GM12878 (cell line): Measurements from ENCODE around the gene KIF18A. TPM values are rescaled to one million over a fixed set of nuclear protein-coding genes. Genes with fewer than 3 reads are reported as not detected.

Experiments
- ATAC-seq: fragments of 200-7000 bp; cut with Tn5 transposase; 3 replicates; pipeline ENCODE4 v1.9.1; 2020; ENCODE audit warnings: mild to moderate bottlenecking, moderate library complexity
- BruUV-seq: library from RNA; stranded (reverse); fragments of 400-500 nt; replicated peaks from 2 replicates; lab custom pipeline; 2021; lab: Mats Ljungman, UMichigan
- CTCF ChIA-PET: fragments of 300-600 bp; sonication (Branson Sonifier 250); formaldehyde crosslinking; extraction: SDS; loops from one replicate; lab custom pipeline; 2021; ENCODE audit warnings: inconsistent platforms; lab: Yijun Ruan, JAX
- POLR2A ChIA-PET: fragments of 350-600 bp; formaldehyde crosslinking; extraction: SDS; loops from one replicate; lab custom pipeline; 2021; ENCODE audit warnings: inconsistent platforms; lab: Charles Lee
- RAD21 ChIA-PET: fragments of 300-600 bp; sonication (Branson Sonifier 250); formaldehyde crosslinking; loops from one replicate; lab custom pipeline; 2023; ENCODE audit warnings: antibody characterized with exemption; ENCODE audit not compliant: unreplicated experiment; lab: Charles Lee
- SMC1A ChIA-PET: fragments of 300-600 bp; sonication (Branson Sonifier 250); formaldehyde crosslinking; loops from one replicate; lab custom pipeline; 2023; ENCODE audit not compliant: unreplicated experiment, uncharacterized antibody; lab: Charles Lee
- DNase-seq: peaks from one replicate; pipeline ENCODE4 v3.0.0-alpha.2; 2011; ENCODE audit warnings: low read depth, low spot score
- FAIRE-seq: peaks from 3 replicates; lab custom pipeline; 2011; peaks lifted over from hg19 to GRCh38; lab: Jason Lieb, UNC
- H2AFZ ChIP-seq: 2 replicates; pipeline ENCODE4 v1.6.0; 2011; ENCODE audit warnings: low read depth, low read length, control low read depth; ENCODE audit not compliant: control insufficient read depth
- H3K27ac ChIP-seq: 2 replicates; pipeline ENCODE4 v1.5.1; 2011; ENCODE audit warnings: control low read depth; ENCODE audit not compliant: control insufficient read depth, insufficient read depth
- H3K27me3 ChIP-seq, 2 experiments: replicated peaks in 1 of 2; 2 replicates each; pipeline versions ENCODE4 v1.6.0 to v1.6.1; 2011; ENCODE audit warnings: low read length in 1 of 2; ENCODE audit not compliant: control insufficient read depth in 2 of 2, insufficient read depth in 2 of 2
- H3K36me3 ChIP-seq, 2 experiments: 2 replicates each; pipeline ENCODE4 v1.5.1; 2011; ENCODE audit warnings: low read length in 1 of 2; ENCODE audit not compliant: control insufficient read depth in 2 of 2, insufficient read depth in 2 of 2
- H3K4me1 ChIP-seq: 2 replicates; pipeline ENCODE4 v1.6.1; 2011; ENCODE audit warnings: mild to moderate bottlenecking, low read length, moderate library complexity, mixed read lengths; ENCODE audit not compliant: control insufficient read depth, insufficient read depth
- H3K4me2 ChIP-seq: 2 replicates; pipeline ENCODE4 v1.6.0; 2011; ENCODE audit warnings: control low read depth; ENCODE audit not compliant: control insufficient read depth, insufficient read depth
- H3K4me3 ChIP-seq: fragments of 200-600 bp; sonication (generic); 2 replicates; pipeline ENCODE4 v1.5.1; 2016
- H3K79me2 ChIP-seq: 2 replicates; pipeline ENCODE4 v1.6.0; 2011; ENCODE audit warnings: low read length; ENCODE audit not compliant: control insufficient read depth, insufficient read depth
- H3K9ac ChIP-seq: 2 replicates; pipeline ENCODE4 v1.8.0; 2011; ENCODE audit warnings: low read length, control low read depth, mixed read lengths; ENCODE audit not compliant: control insufficient read depth, insufficient read depth
- H3K9me3 ChIP-seq: replicated peaks from 3 replicates; pipeline ENCODE4 v1.5.1; 2011; ENCODE audit warnings: mild to moderate bottlenecking, low read length; ENCODE audit not compliant: control insufficient read depth, insufficient read depth
- H4K20me1 ChIP-seq: 2 replicates; pipeline ENCODE4 v1.6.0; 2011; ENCODE audit not compliant: control insufficient read depth, insufficient read depth
- CBX5 ChIP-seq: sonication (generic); IDR thresholded peaks from 2 replicates; pipeline ENCODE4 v1.6.1; 2016; ENCODE audit warnings: low read depth, moderate library complexity, mild to moderate bottlenecking, inconsistent platforms
- IRF5 ChIP-seq: fragments of 450-650 bp; IDR thresholded peaks from 2 replicates; pipeline ENCODE4 v1.6.1; 2017; ENCODE audit warnings: borderline replicate concordance
- KAT2A ChIP-seq: conservative IDR thresholded peaks from 2 replicates; pipeline ENCODE4 v1.6.1; 2011; ENCODE audit warnings: low read depth, low read length; ENCODE audit not compliant: control insufficient read depth
- MEF2A ChIP-seq: IDR thresholded peaks from 2 replicates; pipeline ENCODE4 v1.6.1; 2011; ENCODE audit warnings: low read depth, mild to moderate bottlenecking, low read length, moderate library complexity; ENCODE audit not compliant: insufficient read depth
- NKRF ChIP-seq: fragments of 450-650 bp; conservative IDR thresholded peaks from 2 replicates; pipeline ENCODE4 v1.6.1; 2017; ENCODE audit warnings: mild to moderate bottlenecking, moderate library complexity
- PAX8 ChIP-seq: fragments of 450-650 bp; IDR thresholded peaks from 2 replicates; pipeline ENCODE4 v1.6.1; 2017; ENCODE audit warnings: mild to moderate bottlenecking, moderate library complexity
- SMAD1 ChIP-seq: fragments of 450-650 bp; IDR thresholded peaks from 2 replicates; pipeline ENCODE4 v1.6.1; 2018; ENCODE audit warnings: mild to moderate bottlenecking, low read depth; ENCODE audit not compliant: partially characterized antibody
- SREBF2 ChIP-seq: IDR thresholded peaks from 2 replicates; pipeline ENCODE4 v1.6.1; 2012; ENCODE audit warnings: mild to moderate bottlenecking, low read length
- TCF7 ChIP-seq: IDR thresholded peaks from 2 replicates; pipeline ENCODE4 v1.6.1; 2014; ENCODE audit warnings: antibody characterized with exemption, borderline replicate concordance
- in situ Hi-C: fragments of 300-500 bp; cut with MboI; formaldehyde crosslinking; loops from 9 replicates; pipeline ENCODE4 v1.14.3; 2018; ENCODE audit warnings: mixed read lengths
- intact Hi-C: fragments of 100-400 bp; cut with micrococcal nuclease; formaldehyde crosslinking; loops from one replicate; pipeline ENCODE4 v1.14.2; 2022; ENCODE audit not compliant: unreplicated experiment
- polyA plus RNA-seq, 11 experiments: library from polyadenylated mRNA; depleted of rRNA in 4 of 11; unstranded in 6 of 11; stranded (reverse) in 5 of 11; fragments of >200 nt; fragmentation: Nextera tagmentation in 4 of 11; fragmentation: Illumina TruSeq in 1 of 11; extraction: Ambion mirVana in 4 of 11; extraction: Trizol in 1 of 11; gene quantifications; 1 replicate in 1 of 11; 2 replicates in 10 of 11; pipeline versions ENCODE4 v1.2.1 to v1.2.3, GENCODE V29; 2011 to 2016; ENCODE audit warnings: inconsistent platforms in 2 of 11, missing spikeins in 2 of 11, low read depth in 1 of 11
- total RNA-seq, 4 experiments: library from RNA; depleted of rRNA in 3 of 4; stranded (reverse); fragments of >200 nt in 3 of 4; fragmentation: Illumina TruSeq in 1 of 4; extraction: Trizol in 1 of 4; gene quantifications; 2 replicates each; pipeline versions ENCODE4 v1.2.1 to v1.2.3, GENCODE V29; 2013 to 2021

Gene KIF18A
- total and polyA plus RNA-seq, 10 of the 15 experiments (the other 5 are each of a cell fraction or from before 2014, with no cell fraction given), result 11.2 to 31.5 (median 20.4) TPM

- Histone ChIP-seq H3K79me2 (no peaks in the 10 kb centered on the region), H2AFZ (no peak overlapping the region), H3K4me1 (no peaks in the 10 kb centered on the region), H3K4me2 (no peak overlapping the region), H3K27ac (no peak overlapping the region), H3K36me3 (peaks cover 0 to 3% of the 10 kb centered on the region in 2 experiments; a peak in 3 of 4 replicates), H3K4me3 (no peak overlapping the region), H3K27me3 (no peaks in the 10 kb centered on the region), H3K9ac (no peak overlapping the region), H4K20me1 (no peaks in the 10 kb centered on the region), H3K9me3 (no peaks in the 10 kb centered on the region)
- POLR2A ChIA-PET, result interaction anchor here (0.6 kb wide), 1 partner anchor 14 kb away, joined by 4 read pairs; no protein-coding TSS in a partner anchor
- BruUV-seq, result no TSS peak
- ATAC-seq (no peak), DNase-seq (no peak), FAIRE-seq (no peak)
- intact Hi-C loops (no loop called here), in situ Hi-C loops (no loop called here)
- no peak for TF ChIP-seq TCF7
- TF ChIP-seq PAX8, result no peak
- TF ChIP-seq MEF2A, result no peak
- no peak for TF ChIP-seq SREBF2
- TF ChIP-seq CBX5, result no peak
- TF ChIP-seq IRF5, result no peak
- TF ChIP-seq KAT2A, result no peak
- TF ChIP-seq NKRF, result no peak
- no peak for TF ChIP-seq SMAD1
- SMC1A ChIA-PET, result interaction anchor here (0.8 to 1.4 kb wide), 3 partner anchors 9 to 26 kb away, joined by 3 to 5 read pairs (median 4); no protein-coding TSS in a partner anchor
- CTCF ChIA-PET, result no interaction called here
- RAD21 ChIA-PET, result interaction anchor here (0.7 kb wide), 3 partner anchors 47 to 160 kb away, joined by 3 to 4 read pairs (median 3); no protein-coding TSS in a partner anchor
Observed at GRCh38 chr11:28058333-28058732, 49.6 kb downstream of the KIF18A start.
